ENCODE results near the gene CBARP. TPM values are rescaled to one million over a fixed set of nuclear protein-coding genes. Genes with fewer than 3 reads are reported as not detected.

CBARP gene
- polyA plus RNA-seq, 1 of the 3 experiments (the other 2 are of a cell fraction), result 5.1 TPM

DNA sequence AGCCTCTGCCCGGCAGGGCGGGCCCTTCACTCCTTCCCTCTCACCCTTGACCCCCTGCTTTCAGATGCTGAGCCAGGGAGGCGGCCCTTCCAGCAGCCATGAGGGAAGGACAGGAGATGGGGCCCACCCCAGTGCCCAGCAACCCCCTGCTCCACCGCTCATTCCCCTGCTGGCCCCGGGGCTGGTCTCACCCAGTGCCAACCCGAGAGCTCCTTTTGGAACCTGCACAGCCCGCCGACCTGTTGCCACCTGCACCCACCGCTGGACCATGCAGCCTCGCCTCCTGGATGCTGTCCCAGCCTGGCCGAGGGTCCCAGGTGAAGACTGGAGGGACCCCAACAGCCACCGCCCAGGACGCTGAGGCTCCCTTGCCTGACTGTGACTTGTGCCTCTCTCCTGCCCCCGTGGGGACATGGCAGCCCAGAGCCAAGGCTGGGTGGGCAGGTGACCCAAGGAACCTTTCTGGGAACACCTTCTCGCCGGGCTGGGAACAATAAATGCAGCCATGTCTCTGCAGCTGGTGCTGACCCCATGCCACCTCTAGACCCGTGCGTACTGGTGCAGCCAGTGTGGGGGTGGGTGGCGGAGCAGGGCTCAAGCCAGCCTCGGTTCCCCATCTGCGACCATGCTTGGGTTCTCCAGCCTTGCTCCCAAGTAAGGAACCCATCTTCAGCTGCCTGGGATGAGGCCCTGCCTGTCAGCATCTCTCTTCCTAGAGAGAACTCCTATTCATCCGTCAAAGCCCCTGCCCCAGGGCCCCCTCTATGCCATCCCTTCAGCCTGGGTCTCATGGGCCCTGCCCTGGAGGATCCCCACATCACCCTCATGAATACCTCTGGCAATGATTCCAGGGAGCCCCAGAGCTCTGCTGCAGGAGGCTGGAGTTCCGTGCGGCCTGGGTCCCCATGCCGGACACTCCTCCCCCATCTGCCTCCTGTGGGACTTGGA lies 41.2 kb upstream of the CBARP start (continued):
- TF ChIP-seq GABPA (IDR thresholded peaks at IDR 0.05; ENCODE audit: low read depth), result no peak
- TF ChIP-seq, protein P1, sequence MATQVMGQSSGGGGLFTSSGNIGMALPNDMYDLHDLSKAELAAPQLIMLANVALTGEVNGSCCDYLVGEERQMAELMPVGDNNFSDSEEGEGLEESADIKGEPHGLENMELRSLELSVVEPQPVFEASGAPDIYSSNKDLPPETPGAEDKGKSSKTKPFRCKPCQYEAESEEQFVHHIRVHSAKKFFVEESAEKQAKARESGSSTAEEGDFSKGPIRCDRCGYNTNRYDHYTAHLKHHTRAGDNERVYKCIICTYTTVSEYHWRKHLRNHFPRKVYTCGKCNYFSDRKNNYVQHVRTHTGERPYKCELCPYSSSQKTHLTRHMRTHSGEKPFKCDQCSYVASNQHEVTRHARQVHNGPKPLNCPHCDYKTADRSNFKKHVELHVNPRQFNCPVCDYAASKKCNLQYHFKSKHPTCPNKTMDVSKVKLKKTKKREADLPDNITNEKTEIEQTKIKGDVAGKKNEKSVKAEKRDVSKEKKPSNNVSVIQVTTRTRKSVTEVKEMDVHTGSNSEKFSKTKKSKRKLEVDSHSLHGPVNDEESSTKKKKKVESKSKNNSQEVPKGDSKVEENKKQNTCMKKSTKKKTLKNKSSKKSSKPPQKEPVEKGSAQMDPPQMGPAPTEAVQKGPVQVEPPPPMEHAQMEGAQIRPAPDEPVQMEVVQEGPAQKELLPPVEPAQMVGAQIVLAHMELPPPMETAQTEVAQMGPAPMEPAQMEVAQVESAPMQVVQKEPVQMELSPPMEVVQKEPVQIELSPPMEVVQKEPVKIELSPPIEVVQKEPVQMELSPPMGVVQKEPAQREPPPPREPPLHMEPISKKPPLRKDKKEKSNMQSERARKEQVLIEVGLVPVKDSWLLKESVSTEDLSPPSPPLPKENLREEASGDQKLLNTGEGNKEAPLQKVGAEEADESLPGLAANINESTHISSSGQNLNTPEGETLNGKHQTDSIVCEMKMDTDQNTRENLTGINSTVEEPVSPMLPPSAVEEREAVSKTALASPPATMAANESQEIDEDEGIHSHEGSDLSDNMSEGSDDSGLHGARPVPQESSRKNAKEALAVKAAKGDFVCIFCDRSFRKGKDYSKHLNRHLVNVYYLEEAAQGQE (IDR thresholded peaks at IDR 0.05; ENCODE audit: low read depth, low read length), result no peak
- no peak for TF ChIP-seq EP300 (IDR thresholded peaks at IDR 0.05; ENCODE audit: borderline replicate concordance in 1 of 2, low read depth in 1 of 2, low read length in 1 of 2)
- no peak for TF ChIP-seq JUND (IDR thresholded peaks at IDR 0.05)
- TF ChIP-seq RXRA (IDR thresholded peaks at IDR 0.05; ENCODE audit: borderline replicate concordance, low read depth), result no peak

- peaks cover 24% of the 10 kb centered on the region for H4K20me1 ChIP-seq (ENCODE audit: insufficient read depth)
- no peaks in the 10 kb centered on the region for H3K9me3 ChIP-seq
- peaks cover 25 to 37% of the 10 kb centered on the region in 2 experiments for H3K36me3 ChIP-seq (replicated peaks in 1 of 2; ENCODE audit: control insufficient read depth in 1 of 2, insufficient read depth in 2 of 2, low read length in 1 of 2)
- DNase-seq, result no peak
- WGBS (ENCODE audit: low lambda C conversion rate), result 89% methylated on average over 9 of the region's 12 CpGs
- no peaks in the 10 kb centered on the region for H3K27me3 ChIP-seq (ENCODE audit: insufficient read depth)
- no peak for TF ChIP-seq SIN3A (IDR thresholded peaks at IDR 0.05; ENCODE audit: borderline replicate concordance, low read depth, low read length)
- TF ChIP-seq ELF1 (IDR thresholded peaks at IDR 0.05), result no peak
- no peak for TF ChIP-seq TEAD4 (IDR thresholded peaks at IDR 0.05; ENCODE audit: borderline replicate concordance, insufficient read depth)
- TF ChIP-seq CTCF (IDR thresholded peaks at IDR 0.05), result no peak
- TF ChIP-seq, protein P1 (IDR thresholded peaks at IDR 0.05; ENCODE audit: low read depth, low read length), result no peak
- no peak for TF ChIP-seq POLR2AphosphoS5 (IDR thresholded peaks at IDR 0.05; ENCODE audit: low read depth, low read length)
- no peak for TF ChIP-seq PBX3 (IDR thresholded peaks at IDR 0.05)
- TF ChIP-seq RAD21 (IDR thresholded peaks at IDR 0.05; ENCODE audit: low read length), result no peak
- TF ChIP-seq, protein P2, sequence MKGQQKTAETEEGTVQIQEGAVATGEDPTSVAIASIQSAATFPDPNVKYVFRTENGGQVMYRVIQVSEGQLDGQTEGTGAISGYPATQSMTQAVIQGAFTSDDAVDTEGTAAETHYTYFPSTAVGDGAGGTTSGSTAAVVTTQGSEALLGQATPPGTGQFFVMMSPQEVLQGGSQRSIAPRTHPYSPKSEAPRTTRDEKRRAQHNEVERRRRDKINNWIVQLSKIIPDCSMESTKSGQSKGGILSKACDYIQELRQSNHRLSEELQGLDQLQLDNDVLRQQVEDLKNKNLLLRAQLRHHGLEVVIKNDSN (IDR thresholded peaks at IDR 0.05; ENCODE audit: borderline replicate concordance, low read depth), result no peak
- no peak for TF ChIP-seq EZH2phosphoT487 (IDR thresholded peaks at IDR 0.05; ENCODE audit: borderline replicate concordance, low read depth)
- H3K4me1 ChIP-seq (ENCODE audit: control insufficient read depth in 1 of 2, insufficient read depth in 2 of 2, low read depth in 1 of 2, low read length in 1 of 2), result peaks cover 11 to 26% of the 10 kb centered on the region in 2 experiments; a peak in 1 of 4 replicates
- H3K4me2 ChIP-seq, result no peak overlapping the region
- H3F3A ChIP-seq (replicated peaks; ENCODE audit: insufficient read depth), result peaks cover 36% of the 10 kb centered on the region
- H3K79me2 ChIP-seq (ENCODE audit: insufficient read depth), result peaks cover 34% of the 10 kb centered on the region
- no peak overlapping the region for H3K27ac ChIP-seq (ENCODE audit: low read depth in 2 of 2, low read length in 1 of 2)
- POLR2A ChIA-PET, result interaction anchor here (0.8 to 1.5 kb wide), 2 partner anchors 34 to 193 kb away, joined by 3 to 5 read pairs; no protein-coding TSS in a partner anchor
- CTCF ChIA-PET, result interaction anchor here (0.8 to 3.5 kb wide), 9 partner anchors 10 to 167 kb away, joined by 3 to 26 read pairs (median 12); partner anchors contain the start of genes CIRBP and NDUFS7
- H3K9me2 ChIP-seq, result no peaks in the 10 kb centered on the region
- H2AFZ ChIP-seq (ENCODE audit: low read depth), result no peak overlapping the region
- no peak overlapping the region for H3K4me3 ChIP-seq (ENCODE audit: low read depth in 2 of 2, low read length in 1 of 2)
- H3K9ac ChIP-seq, result no peak overlapping the region
These were observed 40.3 kb upstream of the CBARP start for GRCh38 chr19:1278074-1278473.

Data from SK-N-SH (cell line).